GM19463 (cell line): ENCODE measurements around the gene FN3KRP.

Experiments
- ATAC-seq: cut with Tn5 transposase; IDR thresholded peaks from one replicate; pipeline ENCODE4 v1.9.1; 2021; ENCODE audit warnings: mild to moderate bottlenecking, moderate library complexity; ENCODE audit not compliant: unreplicated experiment

The FN3KRP gene

GRCh38 chr17:82716203-82717010 lies at the start of gene FN3KRP:
FN3KRP (plus strand) TSS chr17:82716706; CDS start chr17:82716756, 50 bp downstream.
- ATAC-seq = peak; percentile 77

GRCh38 chr17:82666931-82667667 lies 49.4 kb upstream of the FN3KRP start:
- ATAC-seq = no peak

- ATAC-seq = no peak
These were observed 48.9 kb upstream of the FN3KRP start for GRCh38 chr17:82667668-82668000.

GRCh38 chr17:82668024-82668630 lies 48.4 kb upstream of the FN3KRP start:
- ATAC-seq = no peak

GRCh38 chr17:82668631-82669099 lies 47.8 kb upstream of the FN3KRP start:
- ATAC-seq = no peak

- ATAC-seq = no peak
These were observed 45.6 kb upstream of the FN3KRP start for GRCh38 chr17:82670661-82671450.

- no peak for ATAC-seq
These were observed 41.6 kb upstream of the FN3KRP start for GRCh38 chr17:82674656-82675475.

GRCh38 chr17:82675476-82676245 lies 40.8 kb upstream of the FN3KRP start:
- no peak for ATAC-seq

- no peak for ATAC-seq
These were observed 39.1 kb upstream of the FN3KRP start for GRCh38 chr17:82677353-82677925.

- ATAC-seq = no peak
These were observed 38.1 kb upstream of the FN3KRP start for GRCh38 chr17:82678265-82678891.

- no peak for ATAC-seq
These were observed 36.7 kb upstream of the FN3KRP start for GRCh38 chr17:82679586-82680465.

- ATAC-seq = no peak
These were observed 35.0 kb upstream of the FN3KRP start for GRCh38 chr17:82681547-82681946.

- ATAC-seq = no peak
These were observed 33.0 kb upstream of the FN3KRP start for GRCh38 chr17:82683534-82683933.

- no peak for ATAC-seq
These were observed 32.2 kb upstream of the FN3KRP start for GRCh38 chr17:82684228-82684841.

GRCh38 chr17:82685291-82685690 lies 31.2 kb upstream of the FN3KRP start:
- no peak for ATAC-seq

- ATAC-seq = no peak
These were observed 29.9 kb upstream of the FN3KRP start for GRCh38 chr17:82686366-82687324.
